ENCODE results near the gene PLEKHA8.

PLEKHA8 gene

DNA sequence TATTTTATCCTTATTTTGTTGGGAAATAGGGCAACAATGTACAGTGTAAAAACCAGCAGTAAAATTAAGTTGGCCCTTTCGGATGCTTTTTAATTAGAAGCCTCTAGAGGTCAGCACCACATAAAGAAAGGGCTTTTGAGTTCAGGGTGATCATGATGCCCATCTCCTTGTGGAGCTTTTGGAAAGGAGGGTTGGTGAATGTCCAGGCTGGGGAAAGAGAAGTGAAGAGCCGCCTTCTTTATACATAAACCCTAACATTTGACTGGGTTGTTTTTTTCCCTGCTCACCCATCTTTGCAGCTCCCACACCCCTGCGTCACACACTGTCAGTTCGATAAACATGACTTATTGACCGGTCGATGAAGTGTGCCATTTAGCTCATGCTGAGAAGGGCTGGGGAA, 136.4 kb downstream of the PLEKHA8 start:
- no peaks in the 10 kb centered on the region; the same call in 1 of the 2 replicates for H3K27me3 ChIP-seq (ENCODE audit: control insufficient read depth, low read length)
- H3K4me1 ChIP-seq (ENCODE audit: control insufficient read depth, low read length): peaks cover 49% of the 10 kb centered on the region
- H3K9me3 ChIP-seq (ENCODE audit: control insufficient read depth, insufficient read depth, low read length): no peaks in the 10 kb centered on the region
- H3K27ac ChIP-seq (ENCODE audit: low read depth, low read length): no peak overlapping the region
- H3K36me3 ChIP-seq (ENCODE audit: control insufficient read depth, low read length): no peaks in the 10 kb centered on the region
- no peaks in the 10 kb centered on the region for H3F3A ChIP-seq (ENCODE audit: control insufficient read depth, insufficient read depth)
- H3K79me2 ChIP-seq (ENCODE audit: control insufficient read depth, low read length): no peaks in the 10 kb centered on the region
- H3K9me2 ChIP-seq (replicated peaks; ENCODE audit: control insufficient read depth, low read length): no peaks in the 10 kb centered on the region
- TF ChIP-seq, protein P1, sequence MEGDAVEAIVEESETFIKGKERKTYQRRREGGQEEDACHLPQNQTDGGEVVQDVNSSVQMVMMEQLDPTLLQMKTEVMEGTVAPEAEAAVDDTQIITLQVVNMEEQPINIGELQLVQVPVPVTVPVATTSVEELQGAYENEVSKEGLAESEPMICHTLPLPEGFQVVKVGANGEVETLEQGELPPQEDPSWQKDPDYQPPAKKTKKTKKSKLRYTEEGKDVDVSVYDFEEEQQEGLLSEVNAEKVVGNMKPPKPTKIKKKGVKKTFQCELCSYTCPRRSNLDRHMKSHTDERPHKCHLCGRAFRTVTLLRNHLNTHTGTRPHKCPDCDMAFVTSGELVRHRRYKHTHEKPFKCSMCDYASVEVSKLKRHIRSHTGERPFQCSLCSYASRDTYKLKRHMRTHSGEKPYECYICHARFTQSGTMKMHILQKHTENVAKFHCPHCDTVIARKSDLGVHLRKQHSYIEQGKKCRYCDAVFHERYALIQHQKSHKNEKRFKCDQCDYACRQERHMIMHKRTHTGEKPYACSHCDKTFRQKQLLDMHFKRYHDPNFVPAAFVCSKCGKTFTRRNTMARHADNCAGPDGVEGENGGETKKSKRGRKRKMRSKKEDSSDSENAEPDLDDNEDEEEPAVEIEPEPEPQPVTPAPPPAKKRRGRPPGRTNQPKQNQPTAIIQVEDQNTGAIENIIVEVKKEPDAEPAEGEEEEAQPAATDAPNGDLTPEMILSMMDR (IDR thresholded peaks at IDR 0.05; ENCODE audit: low read depth, low read length, poor library complexity, severe bottlenecking): peak; percentile 85
- TF ChIP-seq EZH2phosphoT487 (IDR thresholded peaks at IDR 0.05; ENCODE audit: borderline replicate concordance, low read length): no peak
- H3K4me2 ChIP-seq (ENCODE audit: low read length): peak overlapping the region; percentile 63
- no peaks in the 10 kb centered on the region for H4K20me1 ChIP-seq (ENCODE audit: control insufficient read depth, insufficient read depth, low read depth, low read length)
- H3K4me3 ChIP-seq (ENCODE audit: low read length): no peak overlapping the region

DNA sequence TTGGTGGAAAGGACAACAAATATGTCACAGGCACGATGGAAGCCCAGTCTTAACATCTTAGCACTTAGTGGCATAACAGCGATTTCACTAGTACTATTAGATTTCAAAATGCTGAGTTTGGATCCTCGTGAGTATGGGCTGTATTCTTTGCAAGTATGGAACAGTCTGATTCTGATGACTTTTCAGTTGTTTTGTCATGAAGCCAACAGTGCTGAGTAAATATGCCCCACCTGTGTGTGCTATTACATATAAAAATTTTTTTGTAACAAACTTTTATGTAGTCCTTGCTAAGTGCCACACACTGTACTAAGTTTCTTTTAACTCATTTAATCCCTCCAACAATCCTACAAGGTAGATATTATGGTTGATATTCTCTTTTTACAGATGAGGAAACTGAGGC, 137.4 kb downstream of the PLEKHA8 start:
- no peak overlapping the region for H3K4me2 ChIP-seq (ENCODE audit: low read length)
- no peaks in the 10 kb centered on the region for H3K9me2 ChIP-seq (replicated peaks; ENCODE audit: control insufficient read depth, low read length)
- H3K36me3 ChIP-seq (ENCODE audit: control insufficient read depth, low read length): no peaks in the 10 kb centered on the region
- H3K4me1 ChIP-seq (ENCODE audit: control insufficient read depth, low read length): peaks cover 39% of the 10 kb centered on the region
- H3K27ac ChIP-seq (ENCODE audit: low read depth, low read length): no peak overlapping the region
- no peaks in the 10 kb centered on the region for H4K20me1 ChIP-seq (ENCODE audit: control insufficient read depth, insufficient read depth, low read depth, low read length)
- TF ChIP-seq, protein P1 (IDR thresholded peaks at IDR 0.05; ENCODE audit: low read depth, low read length, poor library complexity, severe bottlenecking): no peak
- TF ChIP-seq EZH2phosphoT487 (IDR thresholded peaks at IDR 0.05; ENCODE audit: borderline replicate concordance, low read length): no peak
- no peak overlapping the region for H3K4me3 ChIP-seq (ENCODE audit: low read length)
- H3F3A ChIP-seq (ENCODE audit: control insufficient read depth, insufficient read depth): no peaks in the 10 kb centered on the region
- no peaks in the 10 kb centered on the region; the same call in 1 of the 2 replicates for H3K27me3 ChIP-seq (ENCODE audit: control insufficient read depth, low read length)
- H3K9me3 ChIP-seq (ENCODE audit: control insufficient read depth, insufficient read depth, low read length): no peaks in the 10 kb centered on the region
- H3K79me2 ChIP-seq (ENCODE audit: control insufficient read depth, low read length): no peaks in the 10 kb centered on the region

DNA sequence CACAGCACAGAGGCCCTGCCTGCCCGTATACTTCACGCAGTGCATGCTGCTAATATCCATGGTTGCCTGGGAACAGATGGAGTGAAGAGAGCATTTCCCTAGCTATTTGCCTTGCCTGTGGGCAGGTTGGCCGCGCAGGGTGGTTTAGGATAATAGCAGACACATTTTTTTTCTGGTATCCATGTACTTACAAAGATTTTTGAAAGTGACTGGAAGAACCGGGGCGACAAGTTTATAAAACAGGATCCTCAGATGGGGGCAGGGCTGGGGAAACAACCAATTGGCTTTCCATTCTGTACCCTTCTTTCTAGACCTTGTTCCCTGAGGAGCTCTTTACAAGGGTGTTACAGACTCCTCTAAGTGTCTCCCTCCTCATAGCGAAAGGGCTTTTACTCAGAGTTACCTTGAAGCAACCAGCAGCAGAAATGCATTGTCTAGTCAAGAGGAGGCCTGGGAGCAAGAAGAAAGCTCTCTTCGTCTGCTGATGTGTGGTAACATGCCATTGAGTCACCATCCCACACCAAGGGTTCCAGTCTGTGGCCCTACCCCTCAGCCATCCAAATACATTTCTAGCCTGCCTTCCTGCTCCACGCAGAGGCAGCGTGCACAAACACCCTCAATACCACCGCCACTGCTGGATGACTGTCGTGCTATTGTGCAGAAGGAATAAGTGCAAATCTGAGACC, 138.1 kb downstream of the PLEKHA8 start:
- no peaks in the 10 kb centered on the region for H3F3A ChIP-seq (ENCODE audit: control insufficient read depth, insufficient read depth)
- H3K9me2 ChIP-seq (replicated peaks; ENCODE audit: control insufficient read depth, low read length): no peaks in the 10 kb centered on the region
- no peaks in the 10 kb centered on the region for H4K20me1 ChIP-seq (ENCODE audit: control insufficient read depth, insufficient read depth, low read depth, low read length)
- no peaks in the 10 kb centered on the region for H3K9me3 ChIP-seq (ENCODE audit: control insufficient read depth, insufficient read depth, low read length)
- peaks cover 38% of the 10 kb centered on the region for H3K4me1 ChIP-seq (ENCODE audit: control insufficient read depth, low read length)
- no peak overlapping the region for H3K4me2 ChIP-seq (ENCODE audit: low read length)
- no peaks in the 10 kb centered on the region for H3K79me2 ChIP-seq (ENCODE audit: control insufficient read depth, low read length)
- TF ChIP-seq EZH2phosphoT487 (IDR thresholded peaks at IDR 0.05; ENCODE audit: borderline replicate concordance, low read length): no peak
- TF ChIP-seq, protein P1 (IDR thresholded peaks at IDR 0.05; ENCODE audit: low read depth, low read length, poor library complexity, severe bottlenecking): no peak
- no peak overlapping the region for H3K27ac ChIP-seq (ENCODE audit: low read depth, low read length)
- no peak overlapping the region for H3K4me3 ChIP-seq (ENCODE audit: low read length)
- no peaks in the 10 kb centered on the region; the same call in 1 of the 2 replicates for H3K27me3 ChIP-seq (ENCODE audit: control insufficient read depth, low read length)
- no peaks in the 10 kb centered on the region for H3K36me3 ChIP-seq (ENCODE audit: control insufficient read depth, low read length)

Data from DOHH2 (cell line).